Measurements from ENCODE around the gene OR4S2. TPM values are rescaled to one million over a fixed set of nuclear protein-coding genes. Genes with fewer than 3 reads are reported as not detected.

Gene OR4S2
- total RNA-seq, 1 experiment from 2014 or later, result not detected

- Mint-ChIP-seq H3K36me3 (ENCODE audit: insufficient read depth, unreplicated experiment) (no peaks in the 10 kb centered on the region), H3K27ac (ENCODE audit: unreplicated experiment) (no peak within 1 kb of the TSS), H3K4me1 (ENCODE audit: low read depth, unreplicated experiment) (peaks cover 10% of the 10 kb centered on the region), H3K4me3 (ENCODE audit: low read depth, unreplicated experiment) (no peak within 1 kb of the TSS), H3K27me3 (ENCODE audit: unreplicated experiment) (no peaks in the 10 kb centered on the region), H3K9me3 (ENCODE audit: low read depth, unreplicated experiment) (peaks cover 9% of the 10 kb centered on the region)
- TF ChIP-seq CTCF (IDR thresholded peaks at IDR 0.05; ENCODE audit: unreplicated experiment), result no peak
- CTCF ChIA-PET, result no interaction called here
- intact Hi-C loops (cut with micrococcal nuclease; ENCODE audit: unreplicated experiment), result no loop called here
- no peak for DNase-seq
- no TSS peak for BruUV-seq (replicated peaks)
These were observed 13.8 kb downstream of the OR4S2 start, which contains the start of gene OR4C6 for GRCh38 chr11:55661901-55662300. OR4C6 (plus strand) TSS chr11:55662201; CDS start chr11:55665167, 2,966 bp downstream.

GRCh38 chr11:55669376-55669775 lies 21.2 kb downstream of the OR4S2 start:
- no peaks in the 10 kb centered on the region for H3K36me3 Mint-ChIP-seq (ENCODE audit: insufficient read depth, unreplicated experiment)
- peaks cover 3% of the 10 kb centered on the region for H3K9me3 Mint-ChIP-seq (ENCODE audit: low read depth, unreplicated experiment)
- BruUV-seq (replicated peaks), result no TSS peak
- H3K27me3 Mint-ChIP-seq (ENCODE audit: unreplicated experiment), result no peaks in the 10 kb centered on the region
- CTCF ChIA-PET, result no interaction called here
- no peak overlapping the region for H3K4me3 Mint-ChIP-seq (ENCODE audit: low read depth, unreplicated experiment)
- no peaks in the 10 kb centered on the region for H3K4me1 Mint-ChIP-seq (ENCODE audit: low read depth, unreplicated experiment)
- no peak overlapping the region for H3K27ac Mint-ChIP-seq (ENCODE audit: unreplicated experiment)
- intact Hi-C loops (cut with micrococcal nuclease; ENCODE audit: unreplicated experiment), result no loop called here
- TF ChIP-seq CTCF (IDR thresholded peaks at IDR 0.05; ENCODE audit: unreplicated experiment), result no peak
- no peak for DNase-seq

- Mint-ChIP-seq H3K4me1 (ENCODE audit: low read depth, unreplicated experiment) (no peaks in the 10 kb centered on the region), H3K9me3 (ENCODE audit: low read depth, unreplicated experiment) (no peaks in the 10 kb centered on the region), H3K27me3 (ENCODE audit: unreplicated experiment) (no peaks in the 10 kb centered on the region), H3K36me3 (ENCODE audit: insufficient read depth, unreplicated experiment) (no peaks in the 10 kb centered on the region), H3K27ac (ENCODE audit: unreplicated experiment) (no peak overlapping the region), H3K4me3 (ENCODE audit: low read depth, unreplicated experiment) (no peak overlapping the region)
- TF ChIP-seq CTCF (IDR thresholded peaks at IDR 0.05; ENCODE audit: unreplicated experiment), result no peak
- intact Hi-C loops (cut with micrococcal nuclease; ENCODE audit: unreplicated experiment), result no loop called here
- CTCF ChIA-PET, result interaction anchor here (0.6 kb wide), 1 partner anchor 200 kb away, joined by 7 read pairs; no protein-coding TSS in a partner anchor
- DNase-seq, result no peak
- BruUV-seq (replicated peaks), result no TSS peak
These were observed 25.7 kb downstream of the OR4S2 start for GRCh38 chr11:55673860-55674259.

GRCh38 chr11:55697817-55698216 lies 49.7 kb downstream of the OR4S2 start:
- BruUV-seq (replicated peaks), result no TSS peak
- no peak overlapping the region for H3K27ac Mint-ChIP-seq (ENCODE audit: unreplicated experiment)
- H3K36me3 Mint-ChIP-seq (ENCODE audit: insufficient read depth, unreplicated experiment), result no peaks in the 10 kb centered on the region
- CTCF ChIA-PET, result no interaction called here
- H3K9me3 Mint-ChIP-seq (ENCODE audit: low read depth, unreplicated experiment), result peaks cover 3% of the 10 kb centered on the region
- no peaks in the 10 kb centered on the region for H3K27me3 Mint-ChIP-seq (ENCODE audit: unreplicated experiment)
- intact Hi-C loops (cut with micrococcal nuclease; ENCODE audit: unreplicated experiment), result no loop called here
- no peaks in the 10 kb centered on the region for H3K4me1 Mint-ChIP-seq (ENCODE audit: low read depth, unreplicated experiment)
- DNase-seq, result no peak
- no peak for TF ChIP-seq CTCF (IDR thresholded peaks at IDR 0.05; ENCODE audit: unreplicated experiment)
- no peak overlapping the region for H3K4me3 Mint-ChIP-seq (ENCODE audit: low read depth, unreplicated experiment)

All from Calu3 (cell line).